T47D (cell line): ENCODE data around the gene DNAH11.
A peak's percentile ranks its signal among the peaks of the same experiment; 100 is the strongest.
"Not testable (repeated sequence)": the region's sequence is repeated elsewhere in the genome, so short reads cannot be mapped to it uniquely, and the experiment has no call there.

Source experiments
- DNase-seq, 2 experiments: peaks; one replicate each; pipeline versions ENCODE4 v3.0.0 to v3.0.0-alpha.2; 2011 to 2012; ENCODE audit warnings: low read depth in 1 of 2, low spot score in 1 of 2
- JUND ChIP-seq: IDR thresholded peaks from 2 replicates; pipeline ENCODE4 v1.6.1; 2012; ENCODE audit warnings: low read depth
- in situ Hi-C: cut with HindIII; loops from 2 replicates; pipeline ENCODE4 v1.10.0; 2016; ENCODE audit warnings: low sequenced_read_pairs, low pct_unique_long_range_greater_than_20kb

DNAH11 gene

DNA sequence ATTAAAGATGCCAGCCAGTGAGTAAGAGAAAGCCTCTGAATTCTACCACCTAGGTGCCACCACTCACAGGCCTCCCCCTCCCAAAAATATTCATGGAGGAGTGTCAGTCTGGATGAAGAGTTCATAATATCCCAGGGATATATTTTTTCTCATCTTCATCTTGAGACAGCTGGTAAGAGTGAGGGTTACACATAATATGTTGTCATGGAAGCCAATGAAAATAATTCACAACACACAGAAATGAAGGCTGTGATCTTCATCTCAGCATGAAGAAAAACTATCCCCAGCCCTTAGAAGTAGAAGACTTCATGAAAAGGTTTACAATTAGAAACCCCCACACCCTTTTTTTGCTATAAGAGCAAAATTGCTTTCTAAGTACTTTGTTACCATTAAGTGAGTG is 175.6 kb downstream of the DNAH11 start:
- TF ChIP-seq JUND, result no peak
- in situ Hi-C loops, result no loop called here
- no peak for DNase-seq

DNA sequence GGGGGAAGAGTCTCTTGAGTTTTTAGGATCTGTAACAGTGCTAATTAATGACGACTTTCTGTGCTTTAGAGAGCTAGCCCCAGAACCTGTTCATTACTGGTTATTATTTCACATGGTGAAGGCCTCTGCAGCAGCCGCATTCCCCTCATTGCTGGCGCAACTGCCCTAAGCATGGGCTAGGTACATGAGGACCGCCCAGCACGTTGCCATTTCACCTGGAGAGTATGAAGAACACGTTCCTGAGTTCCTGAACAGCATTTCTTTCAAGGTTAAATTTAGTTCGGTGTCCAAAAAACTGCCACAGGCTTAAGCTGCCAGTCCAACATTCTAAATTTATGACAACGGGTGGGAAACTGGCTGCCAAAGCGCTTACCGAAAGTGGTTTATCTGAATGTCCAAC is 177.0 kb downstream of the DNAH11 start:
- no peak for TF ChIP-seq JUND
- no peak for DNase-seq
- in situ Hi-C loops, result no loop called here

DNA sequence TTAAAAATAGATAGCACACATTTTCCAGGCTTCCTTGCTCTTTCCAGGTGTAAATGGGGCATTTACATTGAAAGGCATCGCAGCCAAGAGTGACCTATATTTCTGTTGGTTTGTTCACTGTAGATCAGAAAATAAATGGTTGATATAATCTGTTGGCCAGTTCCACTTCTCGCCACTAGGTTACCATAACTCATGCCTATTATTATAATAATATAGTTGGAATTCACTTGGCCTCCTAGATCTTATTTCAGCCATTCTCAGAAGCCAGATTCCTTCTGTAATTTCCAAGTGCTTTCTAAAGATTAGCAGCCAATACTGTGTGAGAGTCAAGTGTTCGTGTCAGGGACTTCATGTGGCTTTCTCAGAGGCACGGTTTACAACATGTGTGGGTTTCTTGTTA is 179.5 kb downstream of the DNAH11 start:
- in situ Hi-C loops, result no loop called here

DNA sequence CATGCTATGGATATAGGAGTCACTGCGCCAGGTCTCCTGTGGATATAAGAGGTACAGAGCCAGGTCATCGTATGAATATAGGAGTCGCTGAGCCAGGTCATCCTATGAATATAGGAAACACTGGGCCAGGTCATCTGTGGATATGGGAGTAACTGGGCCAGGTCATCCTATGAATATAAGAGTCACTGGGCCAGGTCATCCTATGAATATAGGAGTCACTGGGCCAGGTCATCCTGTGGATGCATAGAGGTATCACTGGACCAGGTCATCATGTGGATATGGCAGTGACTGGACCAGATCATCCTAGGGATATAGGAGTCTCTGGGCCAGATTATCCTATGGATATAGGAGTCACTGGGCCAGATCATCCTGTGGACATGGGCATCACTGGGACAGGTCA is 181.7 kb downstream of the DNAH11 start:
- no peak for DNase-seq
- no peak for TF ChIP-seq JUND
- in situ Hi-C loops, result no loop called here

More for the DNA sequence above, 179.5 kb downstream of the DNAH11 start:
- no peak for TF ChIP-seq JUND
- DNase-seq, result no peak

DNA sequence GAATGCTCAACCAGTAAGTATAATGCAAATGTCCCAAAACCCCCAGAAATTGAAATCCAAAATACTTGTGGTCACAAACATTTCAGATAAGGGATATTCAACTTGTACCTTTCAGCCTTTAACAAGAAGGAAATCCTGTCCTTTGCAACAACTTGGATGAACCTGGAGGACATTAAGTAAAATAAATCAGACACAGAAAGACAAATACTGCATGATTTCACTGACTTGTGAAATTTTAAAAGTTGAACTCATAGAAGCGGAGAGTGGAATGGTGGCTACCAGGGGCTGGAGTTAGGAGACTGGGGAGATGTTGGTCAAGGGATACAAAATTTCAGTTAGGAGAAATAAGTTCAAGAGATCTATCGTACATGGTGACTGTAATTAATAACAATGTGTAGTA is 187.6 kb downstream of the DNAH11 start:
- in situ Hi-C loops, result no loop called here
- TF ChIP-seq JUND, result no peak
- no peak for DNase-seq

DNA sequence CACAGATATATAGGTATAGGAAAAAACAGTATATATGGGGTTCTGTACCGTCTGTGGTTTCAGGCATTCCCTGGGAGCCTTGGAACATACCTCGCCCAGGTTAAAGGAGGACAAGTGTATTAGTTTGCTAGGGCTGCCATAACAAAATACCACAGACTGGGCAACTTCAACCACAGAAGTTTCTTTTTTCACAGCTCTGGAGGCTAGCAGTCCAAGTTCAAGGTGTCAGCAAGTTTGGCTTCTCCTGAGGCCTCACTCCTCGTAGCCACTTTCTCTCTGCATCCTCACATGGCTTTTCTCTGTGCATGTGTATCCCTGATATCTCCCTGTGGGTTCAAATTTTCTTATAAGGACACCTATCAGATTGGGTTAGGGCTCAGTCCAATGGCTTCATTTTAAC is 189.1 kb downstream of the DNAH11 start:
- no peak for DNase-seq
- in situ Hi-C loops, result no loop called here
- no peak for TF ChIP-seq JUND

DNA sequence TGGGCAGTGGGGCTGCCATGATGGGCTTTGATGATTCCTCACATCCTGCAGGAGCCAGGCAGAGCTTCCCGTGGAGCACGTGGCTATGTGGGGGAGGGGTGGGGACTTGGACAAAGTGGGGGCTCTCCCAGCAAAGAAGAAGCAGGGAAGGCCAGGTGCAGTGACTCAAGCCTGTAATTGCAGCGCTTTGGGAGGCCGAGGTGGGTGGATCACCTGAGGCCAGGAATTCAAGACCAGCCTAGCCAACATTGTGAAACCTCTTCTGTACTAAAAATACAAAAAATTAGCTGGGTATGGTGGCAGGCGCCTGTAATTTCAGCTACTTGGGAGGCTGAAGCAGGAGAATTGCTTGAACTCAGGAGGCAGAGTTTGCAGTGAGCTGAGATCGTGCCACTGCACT is 190.1 kb downstream of the DNAH11 start:
- DNase-seq, in situ Hi-C loops: not testable (repeated sequence)

DNA sequence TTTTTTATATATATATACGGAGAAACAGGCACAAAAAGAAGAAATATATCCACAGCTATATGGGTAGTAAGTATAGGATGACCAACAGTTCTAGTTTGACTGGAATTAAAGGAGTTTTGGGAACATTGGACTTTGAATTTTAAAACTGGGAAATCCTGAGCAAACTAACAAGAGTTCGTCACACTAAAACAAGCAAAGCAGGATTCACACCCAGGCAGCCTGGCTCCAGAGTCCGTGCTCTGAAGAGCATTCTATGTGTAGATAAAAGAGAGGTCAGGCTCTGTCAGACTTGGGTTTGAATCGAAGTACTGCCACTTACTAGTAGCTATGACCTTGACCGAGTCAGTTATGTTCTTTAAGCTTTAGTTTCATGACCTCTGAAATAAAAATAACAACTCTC is 191.0 kb downstream of the DNAH11 start:
- in situ Hi-C loops, result no loop called here
- TF ChIP-seq JUND, result no peak
- DNase-seq, result no peak

DNA sequence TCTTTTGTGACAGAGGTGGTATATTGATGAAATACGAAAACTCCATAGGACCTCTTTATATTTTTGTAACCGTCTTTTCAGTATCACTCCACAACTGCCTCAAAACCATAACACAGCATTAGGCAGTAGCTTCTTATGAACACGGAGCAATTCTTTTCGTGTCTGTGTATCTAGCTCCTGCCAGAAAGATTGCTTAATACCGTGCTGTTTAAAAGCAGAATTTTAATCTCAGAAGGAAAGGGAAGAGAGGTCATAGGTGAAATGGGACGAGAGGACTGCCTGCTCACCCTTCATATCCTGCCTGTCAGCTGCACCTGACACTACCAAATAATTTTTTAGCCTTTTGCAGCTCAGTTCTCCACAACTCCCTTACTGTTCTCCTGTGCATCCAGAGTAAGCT is 200.7 kb downstream of the DNAH11 start:
- in situ Hi-C loops, result no loop called here
- DNase-seq, result no peak
- no peak for TF ChIP-seq JUND

DNA sequence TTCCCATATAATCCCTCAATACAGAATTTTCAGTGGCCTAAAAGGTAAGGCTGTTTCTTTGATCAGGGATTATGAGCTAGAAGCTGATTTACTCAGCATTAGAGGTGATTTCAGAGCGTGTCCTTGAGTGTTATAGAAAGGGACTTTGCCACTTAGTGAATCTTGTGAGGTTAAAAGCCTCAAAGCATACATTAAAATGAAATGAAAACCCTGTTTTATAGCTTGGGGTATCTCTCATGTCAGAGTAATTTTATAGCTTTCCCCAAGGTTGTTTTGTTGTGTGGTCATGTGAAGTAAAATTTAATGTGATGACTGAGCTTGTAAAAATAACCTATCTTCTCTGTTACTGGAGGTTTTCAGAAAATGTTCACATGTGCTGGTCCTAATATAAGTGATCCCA is 204.1 kb downstream of the DNAH11 start:
- TF ChIP-seq JUND, result no peak
- in situ Hi-C loops, result no loop called here
- no peak for DNase-seq

DNA sequence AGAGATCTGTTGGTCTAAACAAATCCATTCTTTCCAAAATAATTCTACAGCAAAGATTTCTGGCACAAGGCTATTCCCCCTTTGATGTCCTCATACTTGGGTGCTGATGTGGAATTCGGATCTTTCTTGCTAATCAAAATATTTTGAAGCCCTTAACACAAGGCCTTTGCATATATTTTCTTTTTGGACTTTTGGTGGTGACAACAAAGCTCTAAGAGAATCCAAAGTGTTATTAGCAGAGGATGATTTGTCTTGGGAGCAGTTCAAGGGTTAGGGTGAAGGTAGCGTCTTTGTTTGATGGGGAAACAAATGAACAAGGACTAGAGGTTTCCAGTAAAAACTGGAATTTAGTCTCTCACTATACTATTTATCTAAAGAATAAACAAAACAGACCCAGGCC is 205.0 kb downstream of the DNAH11 start:
- in situ Hi-C loops, result no loop called here

DNA sequence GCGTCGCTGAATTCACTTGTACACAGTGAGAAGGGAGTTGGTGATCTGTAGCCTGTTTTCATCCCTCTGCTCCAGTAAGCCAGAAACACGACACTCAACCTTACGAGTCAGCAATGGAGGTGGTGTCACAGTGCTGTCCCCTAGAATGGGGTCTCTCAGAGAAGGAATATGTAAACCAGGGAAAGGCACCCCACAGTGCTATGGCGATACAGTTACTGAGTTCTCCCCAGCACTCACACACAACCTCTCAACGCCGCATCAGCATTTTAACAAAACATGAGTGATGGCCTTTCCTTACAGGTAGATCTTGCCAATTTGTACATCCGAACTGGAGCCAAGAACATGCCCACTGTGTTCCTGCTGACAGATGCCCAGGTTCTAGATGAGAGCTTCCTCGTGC is 206.5 kb downstream of the DNAH11 start:
- in situ Hi-C loops, result no loop called here
- DNase-seq, result no peak
- no peak for TF ChIP-seq JUND

More for the DNA sequence above, 205.0 kb downstream of the DNAH11 start:
- DNase-seq, result no peak
- no peak for TF ChIP-seq JUND

DNA sequence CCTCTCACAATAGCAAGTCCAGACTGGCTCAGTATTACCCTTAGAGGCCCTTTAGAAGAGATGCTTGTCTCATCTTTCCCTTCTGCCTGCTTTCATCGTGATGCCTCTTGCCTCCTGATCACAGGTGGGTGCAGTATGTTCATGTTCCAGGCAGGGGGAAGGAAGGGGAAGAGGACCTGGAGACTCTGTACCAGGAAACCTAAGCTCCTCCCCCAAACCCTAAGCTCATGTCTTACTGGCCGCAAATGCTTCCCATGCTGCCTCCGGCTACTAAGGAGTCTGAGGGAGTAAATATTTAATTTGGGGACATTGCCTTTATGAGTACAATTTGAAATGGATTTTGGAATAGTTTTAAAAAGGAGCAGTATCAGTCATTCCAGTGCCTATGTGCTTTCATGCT is 210.2 kb downstream of the DNAH11 start:
- no peak for TF ChIP-seq JUND
- DNase-seq, result peak in 1 of 2 experiments; percentile 61
- in situ Hi-C loops, result no loop called here

DNA sequence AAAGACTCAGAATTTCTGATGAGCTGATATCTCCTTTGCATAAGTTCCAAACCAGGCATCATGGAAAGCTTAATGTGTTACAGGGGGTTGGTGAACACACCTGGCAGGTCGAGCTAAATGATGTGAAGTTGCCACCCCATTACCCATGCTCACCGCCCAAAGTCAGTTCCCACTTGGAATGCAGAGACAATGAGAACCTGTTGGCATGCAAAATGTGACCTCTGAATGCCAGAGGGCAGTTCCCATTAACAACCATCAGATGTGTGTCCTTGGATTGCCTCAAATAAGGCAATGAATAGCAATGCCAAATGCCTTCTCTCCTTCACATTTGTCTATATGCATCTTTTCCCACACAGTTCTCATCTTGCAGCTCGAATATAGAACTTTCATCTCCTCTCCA is 212.1 kb downstream of the DNAH11 start:
- no peak for TF ChIP-seq JUND
- no peak for DNase-seq
- in situ Hi-C loops, result no loop called here
